T1000 (cell line): ENCODE measurements around the gene RGS5.
"Not testable (repeated sequence)": the region's sequence is repeated elsewhere in the genome, so short reads cannot be mapped to it uniquely, and the experiment has no call there.

ENCODE experiments used
- DNase-seq: peaks from one replicate; lab custom pipeline; 2025; ENCODE audit warnings: mixed read lengths; lab: John Stamatoyannopoulos, UW

The RGS5 gene, protein sequence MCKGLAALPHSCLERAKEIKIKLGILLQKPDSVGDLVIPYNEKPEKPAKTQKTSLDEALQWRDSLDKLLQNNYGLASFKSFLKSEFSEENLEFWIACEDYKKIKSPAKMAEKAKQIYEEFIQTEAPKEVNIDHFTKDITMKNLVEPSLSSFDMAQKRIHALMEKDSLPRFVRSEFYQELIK

GRCh38 chr1:163202833-163203451, at the start of gene RGS5:
TSS of gene RGS5 (minus strand) at chr1:163202916. CDS start at chr1:163202835, 81 bp downstream.
- DNase-seq, result no peak

DNA sequence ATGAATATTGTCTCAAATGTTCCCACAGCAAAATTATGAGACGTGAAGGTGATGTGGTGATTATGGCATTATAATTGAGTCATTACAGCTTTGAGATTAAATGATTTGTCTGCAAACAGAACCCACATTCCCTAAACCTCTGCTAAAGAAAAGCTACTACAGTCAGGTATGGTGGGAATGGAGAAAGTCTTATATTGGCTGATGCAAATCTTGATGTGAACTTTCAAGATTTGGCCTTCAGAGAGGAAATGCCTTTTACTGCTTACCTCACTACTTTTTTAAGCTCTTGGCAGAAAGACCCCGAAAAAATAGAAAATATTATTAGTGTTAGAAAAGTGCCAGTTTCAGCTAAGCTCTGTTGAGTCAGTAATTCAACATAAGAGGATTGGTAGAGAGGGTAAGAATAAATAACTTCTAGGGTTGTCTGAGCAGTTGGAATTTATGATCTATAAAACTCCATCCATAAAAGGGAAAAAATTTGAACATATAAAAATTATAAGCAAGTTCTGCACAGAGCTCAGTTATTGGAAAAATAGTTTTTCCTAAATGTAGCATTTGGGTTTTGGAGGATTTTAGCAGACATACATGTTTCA, 47.8 kb upstream of the RGS5 start:
- no peak for DNase-seq

- DNase-seq, result no peak
Measured at GRCh38 chr1:163248064-163248463, 45.3 kb upstream of the RGS5 start.

GRCh38 chr1:163244648-163245047, 41.9 kb upstream of the RGS5 start:
- DNase-seq, result not testable (repeated sequence)

DNA sequence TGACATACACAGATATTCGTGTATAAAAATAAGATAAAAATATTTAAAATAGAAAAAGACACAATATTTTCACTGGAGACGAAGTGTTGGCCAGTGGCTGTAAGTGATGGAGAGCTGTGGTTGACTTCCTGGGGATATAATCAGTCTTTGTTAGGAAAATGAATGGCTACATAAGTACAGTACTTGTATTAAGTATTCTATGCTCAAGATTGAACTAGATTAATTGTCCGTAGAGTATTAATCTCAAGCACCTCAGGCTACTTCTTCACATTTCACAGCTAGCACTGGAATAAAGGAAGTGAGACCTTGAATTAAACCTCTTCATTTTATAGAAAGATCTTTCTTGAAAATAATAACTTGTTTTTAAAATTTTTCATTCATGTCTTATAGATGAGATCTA, 39.0 kb upstream of the RGS5 start:
- DNase-seq, result no peak

- DNase-seq, result no peak
Measured at GRCh38 chr1:163240705-163241104, 38.0 kb upstream of the RGS5 start.

DNA sequence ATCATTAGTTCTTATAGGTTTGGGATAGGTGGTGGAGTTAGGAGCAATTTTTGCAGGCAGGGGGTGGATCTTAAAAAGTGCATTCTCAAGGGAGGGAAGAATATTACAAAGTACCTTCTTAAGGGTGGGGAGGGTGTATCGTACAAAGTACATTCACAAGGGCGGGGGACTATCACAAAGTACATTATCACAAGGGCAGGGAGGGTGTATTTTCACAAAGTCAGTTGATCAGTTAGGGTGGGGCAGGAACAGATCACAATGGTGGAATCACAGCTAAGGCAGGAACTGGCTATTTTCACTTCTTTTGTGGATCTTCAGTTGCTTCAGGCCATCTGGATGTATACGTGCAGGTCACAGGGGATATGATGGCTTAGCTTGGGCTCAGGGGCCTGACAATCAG, 30.9 kb upstream of the RGS5 start:
- DNase-seq, result not testable (repeated sequence)

GRCh38 chr1:163231385-163231784, 28.7 kb upstream of the RGS5 start:
- no peak for DNase-seq

- no peak for DNase-seq
Measured at GRCh38 chr1:163230827-163231226, 28.1 kb upstream of the RGS5 start.

DNA sequence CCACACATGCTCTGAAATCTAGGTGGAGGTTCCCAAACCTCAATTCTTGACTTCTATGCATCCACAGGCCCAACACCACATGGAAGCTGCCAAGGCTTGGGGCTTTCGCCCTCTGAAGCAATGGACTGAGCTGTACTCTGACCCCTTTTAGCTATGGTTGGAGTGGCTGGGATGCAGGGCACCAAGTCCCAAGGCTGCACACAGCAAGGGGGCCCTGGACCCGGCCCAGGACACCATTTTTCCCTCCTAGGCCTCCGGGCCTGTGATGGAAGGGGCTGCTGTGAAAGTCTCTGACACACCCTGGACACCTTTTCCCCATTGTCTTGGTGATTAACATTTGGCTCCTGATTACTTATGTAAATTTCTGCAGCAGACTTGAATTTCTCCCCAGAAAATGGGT, 25.6 kb upstream of the RGS5 start:
- DNase-seq, result not testable (repeated sequence)

DNA sequence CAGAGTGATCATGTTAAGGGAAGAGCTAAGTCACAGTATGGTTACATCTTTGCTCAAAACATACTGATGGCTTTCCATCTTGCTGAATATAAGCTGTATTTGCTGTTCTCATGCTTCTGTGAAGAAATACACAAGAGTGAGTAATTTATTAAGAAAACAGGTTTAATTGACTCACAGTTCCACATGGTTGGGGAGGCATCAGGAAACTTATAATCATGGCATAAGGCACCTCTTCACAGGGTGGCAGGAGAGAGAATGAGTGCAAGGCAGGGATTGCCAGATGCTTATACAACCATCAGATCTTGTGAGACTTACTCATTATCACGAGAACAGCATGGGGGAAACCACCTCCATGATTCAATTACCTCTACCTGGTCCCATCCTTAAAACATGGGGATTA, 24.4 kb upstream of the RGS5 start:
- no peak for DNase-seq

- DNase-seq, result no peak
Measured at GRCh38 chr1:163213626-163214025, 10.9 kb upstream of the RGS5 start.

DNA sequence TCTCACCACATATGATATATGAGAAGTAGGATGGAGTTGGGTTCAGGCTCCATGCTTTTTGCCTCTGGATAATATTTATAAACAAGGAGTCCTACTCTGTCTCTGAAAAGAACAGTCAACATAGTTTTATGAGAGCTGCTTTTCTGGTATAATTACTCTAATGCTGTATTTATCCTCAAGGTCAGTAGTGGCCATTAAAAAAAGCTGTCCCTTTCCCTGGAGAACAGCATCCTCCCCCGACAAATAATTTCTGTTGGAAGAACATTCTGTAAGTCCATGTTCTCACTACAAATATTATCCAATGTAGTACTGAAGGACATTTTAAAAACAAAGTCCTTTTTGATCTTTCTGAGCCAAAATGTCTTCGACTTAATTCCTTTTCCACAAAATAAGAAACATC, 9.0 kb upstream of the RGS5 start:
- DNase-seq, result no peak

DNA sequence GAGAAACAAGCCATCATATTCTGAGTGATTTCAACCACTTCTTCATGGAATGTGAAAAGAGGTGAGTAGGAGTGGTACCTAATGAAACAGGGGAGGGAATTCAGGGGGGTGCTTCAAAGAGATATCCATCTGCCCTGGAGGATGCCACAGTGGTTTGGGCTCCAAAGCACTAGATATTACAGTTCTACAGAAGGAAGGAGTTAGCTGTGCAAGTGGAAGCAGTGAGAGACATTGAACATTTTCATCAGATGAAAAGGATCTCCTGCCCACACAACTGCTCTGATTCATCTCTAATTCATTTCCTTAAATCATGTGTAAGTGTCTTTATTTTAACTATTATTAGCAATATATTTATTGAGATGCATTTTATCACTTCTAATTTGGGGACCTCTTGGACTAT, 2.8 kb upstream of the RGS5 start:
- no peak for DNase-seq

DNA sequence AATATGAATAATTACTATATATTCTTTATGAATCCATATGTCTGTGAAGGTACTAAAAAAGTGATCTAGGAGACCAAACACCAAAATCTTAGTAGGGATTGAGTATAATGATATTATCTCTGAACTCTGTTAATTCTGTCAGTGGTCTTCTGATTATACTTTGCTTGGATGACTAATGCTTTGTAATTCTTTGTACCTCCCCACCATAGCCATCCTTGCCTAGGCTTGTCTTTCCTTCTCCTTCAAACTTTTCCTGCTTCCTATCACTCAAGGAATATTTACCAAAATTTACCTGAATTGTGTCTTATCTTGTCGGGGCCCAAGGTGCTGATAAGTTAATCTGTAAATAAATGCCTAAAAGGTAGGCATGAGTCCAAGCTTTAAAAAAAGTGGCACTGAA, 845 bp upstream of the RGS5 start:
- no peak for DNase-seq

GRCh38 chr1:163201906-163202305, 810 bp downstream of the RGS5 start:
- DNase-seq, result no peak

DNA sequence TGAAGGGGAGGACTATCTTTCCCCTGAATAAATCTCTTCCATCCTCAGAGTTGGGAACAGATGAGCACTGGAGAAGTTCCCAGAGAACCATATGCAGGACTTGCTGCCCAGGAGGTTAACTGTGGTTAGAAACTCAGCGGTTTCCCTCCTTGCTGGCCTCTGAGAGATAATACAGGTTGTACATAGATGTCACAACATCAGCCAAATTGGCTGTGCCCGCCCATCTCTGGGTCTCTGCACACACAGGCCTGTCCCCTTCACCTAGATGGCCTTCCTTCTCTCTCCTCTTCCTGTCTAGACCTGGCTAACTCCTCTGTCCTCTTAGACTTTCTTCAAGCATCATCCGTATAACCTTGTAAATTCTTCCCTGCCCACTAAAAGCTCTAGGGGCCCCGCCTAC, 5.7 kb downstream of the RGS5 start:
- no peak for DNase-seq

DNA sequence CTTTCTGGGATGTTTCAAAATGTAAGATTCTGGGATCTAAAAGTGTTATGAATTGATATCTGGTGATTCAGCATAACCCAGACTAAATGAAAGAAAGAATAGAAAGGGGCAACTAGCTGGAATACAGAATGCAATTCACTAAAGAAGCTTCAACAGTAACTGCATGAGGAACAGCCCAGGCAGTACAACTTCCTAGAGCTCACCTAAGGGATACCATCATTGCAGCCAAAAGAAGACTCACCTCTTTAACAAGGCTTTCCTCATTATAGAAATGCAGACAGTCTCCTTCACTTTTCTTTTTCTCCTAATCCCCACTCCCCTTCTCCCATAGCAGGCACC, 6.3 kb downstream of the RGS5 start:
- no peak for DNase-seq

DNA sequence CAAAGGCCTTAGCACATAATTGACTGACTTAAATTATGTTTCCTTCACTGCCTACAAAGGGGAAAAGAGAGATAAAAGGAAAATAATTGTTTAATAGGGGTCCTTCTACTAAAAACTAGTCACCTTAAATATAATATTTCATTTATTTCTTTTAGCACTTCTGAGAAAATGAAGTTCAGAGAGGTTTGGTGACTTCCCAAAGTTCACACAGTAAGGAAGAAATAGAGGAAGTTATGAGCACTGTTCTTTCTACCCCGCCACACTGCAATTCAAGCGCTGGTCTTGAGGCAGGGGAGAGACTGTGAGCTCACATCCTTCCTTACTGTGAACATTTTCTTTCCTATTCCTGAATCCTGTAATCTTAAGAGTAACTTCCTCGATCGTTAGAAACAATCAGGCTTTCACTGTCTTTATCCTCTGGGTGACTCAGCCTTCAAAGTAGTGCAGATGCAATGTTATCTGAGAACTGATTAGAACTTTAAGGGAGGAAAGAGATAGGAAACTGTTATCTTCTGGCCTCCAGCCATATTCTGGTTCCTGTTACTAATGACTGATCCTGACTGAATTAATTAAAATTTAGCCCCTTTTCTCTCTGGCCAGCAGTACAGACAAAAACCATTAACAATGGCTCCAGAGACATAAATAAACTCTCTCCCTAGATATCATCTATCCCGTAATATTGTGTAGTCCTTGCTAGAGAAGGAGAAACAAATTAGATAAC, 6.8 kb downstream of the RGS5 start:
- DNase-seq, result no peak

- DNase-seq, result no peak
Measured at GRCh38 chr1:163191301-163191700, 11.4 kb downstream of the RGS5 start.

- DNase-seq, result no peak
Measured at GRCh38 chr1:163188947-163189346, 13.8 kb downstream of the RGS5 start.

GRCh38 chr1:163187849-163188248, 14.9 kb downstream of the RGS5 start:
- no peak for DNase-seq

DNA sequence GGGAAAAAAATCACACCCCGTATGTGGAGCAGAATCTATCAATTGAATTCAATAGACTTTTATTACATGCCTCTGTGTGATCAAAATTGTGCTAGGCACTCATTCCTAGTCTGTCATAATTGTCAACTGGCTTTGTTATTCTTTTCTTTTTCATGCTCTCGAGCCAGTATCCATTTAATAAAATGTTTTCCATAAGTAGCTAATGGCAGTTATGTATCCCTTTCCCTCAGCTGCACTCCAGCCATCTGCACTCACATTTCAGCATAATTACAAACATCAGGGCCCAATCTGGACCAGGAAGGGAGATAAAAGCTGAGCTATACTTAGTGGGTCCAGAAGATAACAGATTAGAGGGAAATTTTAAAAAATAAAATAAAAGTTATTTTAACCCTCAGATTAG, 15.9 kb downstream of the RGS5 start:
- no peak for DNase-seq
